ENCODE data around the gene MAOB. TPM values are rescaled to one million over a fixed set of nuclear protein-coding genes. Genes with fewer than 3 reads are reported as not detected.

The MAOB gene
- total RNA-seq, 1 experiment from 2014 or later: not detected

DNA sequence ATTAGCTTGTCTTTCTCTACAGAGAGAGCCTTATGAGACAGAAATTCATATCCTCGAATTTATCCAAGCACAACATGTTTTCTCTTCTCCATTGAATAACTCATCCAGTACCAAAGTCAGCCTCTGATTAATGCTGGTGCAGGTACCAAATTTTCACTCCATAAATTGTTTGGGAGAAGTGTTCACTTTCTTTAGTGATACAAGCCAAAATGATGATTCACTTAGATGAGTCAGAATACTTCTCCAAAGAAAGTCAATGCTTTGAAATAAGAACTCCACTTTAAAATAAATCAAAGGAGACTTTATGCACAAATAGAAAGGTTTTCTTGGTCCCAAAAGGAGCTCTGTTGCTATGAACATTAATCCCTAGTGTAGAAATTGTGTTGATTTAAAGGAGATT lies 60.2 kb downstream of the MAOB start:
- Mint-ChIP-seq H3K36me3 (ENCODE audit: insufficient read depth, unreplicated experiment) (no peaks in the 10 kb centered on the region), H3K4me3 (ENCODE audit: unreplicated experiment) (no peak overlapping the region), H3K27me3 (ENCODE audit: insufficient read depth, unreplicated experiment) (peaks cover 64% of the 10 kb centered on the region), H3K4me1 (ENCODE audit: insufficient read depth, unreplicated experiment) (peaks cover 6% of the 10 kb centered on the region), H3K9me3 (ENCODE audit: unreplicated experiment) (no peaks in the 10 kb centered on the region), H3K27ac (ENCODE audit: low read depth, unreplicated experiment) (no peak overlapping the region)
- TF ChIP-seq, protein P1, sequence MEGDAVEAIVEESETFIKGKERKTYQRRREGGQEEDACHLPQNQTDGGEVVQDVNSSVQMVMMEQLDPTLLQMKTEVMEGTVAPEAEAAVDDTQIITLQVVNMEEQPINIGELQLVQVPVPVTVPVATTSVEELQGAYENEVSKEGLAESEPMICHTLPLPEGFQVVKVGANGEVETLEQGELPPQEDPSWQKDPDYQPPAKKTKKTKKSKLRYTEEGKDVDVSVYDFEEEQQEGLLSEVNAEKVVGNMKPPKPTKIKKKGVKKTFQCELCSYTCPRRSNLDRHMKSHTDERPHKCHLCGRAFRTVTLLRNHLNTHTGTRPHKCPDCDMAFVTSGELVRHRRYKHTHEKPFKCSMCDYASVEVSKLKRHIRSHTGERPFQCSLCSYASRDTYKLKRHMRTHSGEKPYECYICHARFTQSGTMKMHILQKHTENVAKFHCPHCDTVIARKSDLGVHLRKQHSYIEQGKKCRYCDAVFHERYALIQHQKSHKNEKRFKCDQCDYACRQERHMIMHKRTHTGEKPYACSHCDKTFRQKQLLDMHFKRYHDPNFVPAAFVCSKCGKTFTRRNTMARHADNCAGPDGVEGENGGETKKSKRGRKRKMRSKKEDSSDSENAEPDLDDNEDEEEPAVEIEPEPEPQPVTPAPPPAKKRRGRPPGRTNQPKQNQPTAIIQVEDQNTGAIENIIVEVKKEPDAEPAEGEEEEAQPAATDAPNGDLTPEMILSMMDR (IDR thresholded peaks at IDR 0.05; ENCODE audit: unreplicated experiment): no peak
- intact Hi-C loops (cut with micrococcal nuclease): no loop called here
- no TSS peak for BruUV-seq (replicated peaks)
- ChIA-PET POLR2A (no interaction called here), CTCF (no interaction called here)
- DNase-seq (ENCODE audit: unreplicated experiment): peak; percentile 48

DNA sequence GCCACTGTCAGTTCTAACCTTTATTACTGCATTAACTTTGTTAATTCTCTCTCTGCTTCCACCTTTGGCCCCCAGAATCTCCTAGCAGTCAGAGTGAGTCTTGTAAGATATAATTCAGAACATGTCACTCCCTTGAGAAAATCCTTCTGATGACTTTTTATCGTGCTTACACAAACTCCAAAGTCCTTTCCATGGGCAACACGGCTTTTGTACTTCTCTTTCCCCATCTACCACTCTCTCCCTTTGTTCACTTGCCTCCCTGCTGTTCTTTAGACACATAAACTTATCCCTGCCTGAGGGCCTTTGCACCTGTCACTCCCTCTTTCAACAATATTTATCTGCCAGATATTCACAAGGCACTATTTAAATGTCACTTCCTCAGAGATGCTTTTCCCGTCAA lies 64.8 kb downstream of the MAOB start:
- no peak for DNase-seq (ENCODE audit: unreplicated experiment)
- Mint-ChIP-seq H3K27me3 (ENCODE audit: insufficient read depth, unreplicated experiment) (peaks cover 58% of the 10 kb centered on the region), H3K4me3 (ENCODE audit: unreplicated experiment) (no peak overlapping the region), H3K27ac (ENCODE audit: low read depth, unreplicated experiment) (no peak overlapping the region), H3K36me3 (ENCODE audit: insufficient read depth, unreplicated experiment) (no peaks in the 10 kb centered on the region), H3K4me1 (ENCODE audit: insufficient read depth, unreplicated experiment) (peaks cover 5% of the 10 kb centered on the region), H3K9me3 (ENCODE audit: unreplicated experiment) (no peaks in the 10 kb centered on the region)
- POLR2A ChIA-PET: no interaction called here
- BruUV-seq (replicated peaks): no TSS peak
- intact Hi-C loops (cut with micrococcal nuclease): no loop called here
- TF ChIP-seq, protein P1 (IDR thresholded peaks at IDR 0.05; ENCODE audit: unreplicated experiment): no peak
- CTCF ChIA-PET: no interaction called here

DNA sequence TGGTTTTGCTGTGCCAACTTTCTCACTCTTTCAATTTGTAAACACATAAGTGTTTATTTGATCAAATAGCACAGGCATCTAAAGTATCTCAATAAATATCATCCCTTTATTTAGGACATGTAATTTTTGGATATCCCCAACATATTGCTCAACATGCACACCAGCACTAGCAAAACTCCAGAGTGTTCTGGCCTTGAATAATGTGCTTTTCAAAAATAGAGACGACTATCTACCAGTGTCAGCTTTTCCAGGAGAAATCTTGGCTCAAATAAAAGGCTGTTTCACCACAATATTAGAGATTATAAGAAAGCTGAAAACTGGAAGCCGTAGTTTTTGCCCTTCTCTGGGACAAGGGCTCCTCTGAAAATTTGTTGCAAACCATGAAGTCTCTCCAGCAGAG lies 67.0 kb downstream of the MAOB start:
- DNase-seq (ENCODE audit: unreplicated experiment): no peak
- no TSS peak for BruUV-seq (replicated peaks)
- Mint-ChIP-seq H3K27ac (ENCODE audit: low read depth, unreplicated experiment) (no peak overlapping the region), H3K4me1 (ENCODE audit: insufficient read depth, unreplicated experiment) (no peaks in the 10 kb centered on the region), H3K4me3 (ENCODE audit: unreplicated experiment) (no peak overlapping the region), H3K9me3 (ENCODE audit: unreplicated experiment) (no peaks in the 10 kb centered on the region), H3K36me3 (ENCODE audit: insufficient read depth, unreplicated experiment) (no peaks in the 10 kb centered on the region), H3K27me3 (ENCODE audit: insufficient read depth, unreplicated experiment) (peaks cover 58% of the 10 kb centered on the region)
- TF ChIP-seq, protein P1 (IDR thresholded peaks at IDR 0.05; ENCODE audit: unreplicated experiment): no peak
- POLR2A ChIA-PET: no interaction called here
- intact Hi-C loops (cut with micrococcal nuclease): no loop called here
- CTCF ChIA-PET: interaction anchor here (0.6 kb wide), 1 partner anchor 28 kb away, joined by 3 read pairs; no protein-coding TSS in a partner anchor

DNA sequence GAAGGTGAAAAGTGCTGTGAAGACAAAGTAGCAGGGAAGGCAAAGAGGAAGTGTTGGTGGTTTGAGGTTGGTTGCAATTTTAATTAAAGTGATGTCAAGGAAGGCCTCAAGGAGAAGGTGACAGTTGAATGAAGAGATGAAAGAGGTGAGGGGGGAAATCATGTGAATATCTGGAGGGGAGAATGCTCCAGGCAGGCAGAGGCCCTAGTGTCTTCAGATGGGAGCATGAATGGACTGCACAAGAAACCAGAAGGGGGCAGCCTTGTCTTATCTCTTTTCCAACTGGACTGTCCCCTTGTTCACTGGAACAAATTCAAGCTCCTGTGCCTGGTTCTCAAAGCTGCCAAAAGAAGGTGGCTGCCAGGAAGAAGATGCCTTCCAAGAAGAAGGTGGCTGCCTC lies 68.4 kb downstream of the MAOB start:
- no TSS peak for BruUV-seq (replicated peaks)
- CTCF ChIA-PET: interaction anchor here (0.6 to 1.2 kb wide), 2 partner anchors 19 to 743 kb away, joined by 4 read pairs; no protein-coding TSS in a partner anchor
- no peak overlapping the region for H3K27ac Mint-ChIP-seq (ENCODE audit: low read depth, unreplicated experiment)
- H3K36me3 Mint-ChIP-seq (ENCODE audit: insufficient read depth, unreplicated experiment): no peaks in the 10 kb centered on the region
- TF ChIP-seq, protein P1 (IDR thresholded peaks at IDR 0.05; ENCODE audit: unreplicated experiment): peak; percentile 20
- peaks cover 54% of the 10 kb centered on the region for H3K27me3 Mint-ChIP-seq (ENCODE audit: insufficient read depth, unreplicated experiment)
- H3K4me1 Mint-ChIP-seq (ENCODE audit: insufficient read depth, unreplicated experiment): no peaks in the 10 kb centered on the region
- peak; percentile 47 for DNase-seq (ENCODE audit: unreplicated experiment)
- POLR2A ChIA-PET: no interaction called here
- intact Hi-C loops (cut with micrococcal nuclease): no loop called here
- no peak overlapping the region for H3K4me3 Mint-ChIP-seq (ENCODE audit: unreplicated experiment)
- no peaks in the 10 kb centered on the region for H3K9me3 Mint-ChIP-seq (ENCODE audit: unreplicated experiment)

Measured in MCF 10A (cell line).